ENCODE data around the gene PDK2.

- TF ChIP-seq, protein P1, sequence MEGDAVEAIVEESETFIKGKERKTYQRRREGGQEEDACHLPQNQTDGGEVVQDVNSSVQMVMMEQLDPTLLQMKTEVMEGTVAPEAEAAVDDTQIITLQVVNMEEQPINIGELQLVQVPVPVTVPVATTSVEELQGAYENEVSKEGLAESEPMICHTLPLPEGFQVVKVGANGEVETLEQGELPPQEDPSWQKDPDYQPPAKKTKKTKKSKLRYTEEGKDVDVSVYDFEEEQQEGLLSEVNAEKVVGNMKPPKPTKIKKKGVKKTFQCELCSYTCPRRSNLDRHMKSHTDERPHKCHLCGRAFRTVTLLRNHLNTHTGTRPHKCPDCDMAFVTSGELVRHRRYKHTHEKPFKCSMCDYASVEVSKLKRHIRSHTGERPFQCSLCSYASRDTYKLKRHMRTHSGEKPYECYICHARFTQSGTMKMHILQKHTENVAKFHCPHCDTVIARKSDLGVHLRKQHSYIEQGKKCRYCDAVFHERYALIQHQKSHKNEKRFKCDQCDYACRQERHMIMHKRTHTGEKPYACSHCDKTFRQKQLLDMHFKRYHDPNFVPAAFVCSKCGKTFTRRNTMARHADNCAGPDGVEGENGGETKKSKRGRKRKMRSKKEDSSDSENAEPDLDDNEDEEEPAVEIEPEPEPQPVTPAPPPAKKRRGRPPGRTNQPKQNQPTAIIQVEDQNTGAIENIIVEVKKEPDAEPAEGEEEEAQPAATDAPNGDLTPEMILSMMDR (IDR thresholded peaks at IDR 0.05; ENCODE audit: borderline replicate concordance, extremely low read depth, low read length, poor library complexity, severe bottlenecking), result no peak
- TF ChIP-seq EZH2 (IDR thresholded peaks at IDR 0.05; ENCODE audit: borderline replicate concordance, low read depth, low read length, severe bottlenecking), result no peak
These were observed 57.6 kb downstream of the PDK2 start for GRCh38 chr17:50152736-50153135.
